ENCODE data around the gene SNX15.

The SNX15 gene

DNA sequence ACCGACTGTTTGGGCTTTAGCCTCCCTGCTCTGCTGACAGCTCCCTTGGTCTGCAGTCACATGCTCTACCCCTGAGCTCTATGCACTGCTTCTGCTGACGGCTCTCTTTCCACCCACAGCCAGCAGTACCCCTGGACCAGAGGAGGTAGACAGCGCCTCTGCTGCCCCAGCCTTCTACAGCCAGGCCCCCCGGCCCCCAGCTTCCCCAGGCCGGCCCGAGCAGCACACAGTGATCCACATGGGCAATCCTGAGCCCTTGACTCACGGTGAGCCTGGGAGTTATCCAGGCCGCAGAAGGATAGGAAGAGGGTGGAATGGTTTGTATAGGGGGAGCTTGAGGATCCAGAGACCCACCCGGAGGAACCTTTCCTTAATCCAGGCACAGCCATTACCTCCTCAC lies 59.6 kb downstream of the SNX15 start:
- DNase-seq: no peak

DNA sequence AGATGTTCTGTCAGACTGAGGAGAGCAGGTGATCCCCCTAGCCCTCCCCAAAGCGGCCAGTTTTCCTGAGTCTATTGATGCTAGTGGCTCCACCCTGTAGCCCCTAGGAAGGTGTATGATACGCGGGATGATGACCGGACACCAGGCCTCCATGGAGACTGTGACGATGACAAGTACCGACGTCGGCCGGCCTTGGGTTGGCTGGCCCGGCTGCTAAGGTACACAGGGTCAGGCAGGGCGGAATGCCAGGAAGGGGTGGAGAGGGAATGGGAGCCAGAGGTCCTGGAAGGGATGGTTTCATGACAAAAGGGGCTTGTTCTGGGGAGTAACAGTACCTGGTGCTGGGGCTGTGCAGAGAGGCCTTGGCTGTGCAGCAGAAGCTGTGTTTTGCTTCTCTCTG lies 60.0 kb downstream of the SNX15 start:
- DNase-seq: no peak

DNA sequence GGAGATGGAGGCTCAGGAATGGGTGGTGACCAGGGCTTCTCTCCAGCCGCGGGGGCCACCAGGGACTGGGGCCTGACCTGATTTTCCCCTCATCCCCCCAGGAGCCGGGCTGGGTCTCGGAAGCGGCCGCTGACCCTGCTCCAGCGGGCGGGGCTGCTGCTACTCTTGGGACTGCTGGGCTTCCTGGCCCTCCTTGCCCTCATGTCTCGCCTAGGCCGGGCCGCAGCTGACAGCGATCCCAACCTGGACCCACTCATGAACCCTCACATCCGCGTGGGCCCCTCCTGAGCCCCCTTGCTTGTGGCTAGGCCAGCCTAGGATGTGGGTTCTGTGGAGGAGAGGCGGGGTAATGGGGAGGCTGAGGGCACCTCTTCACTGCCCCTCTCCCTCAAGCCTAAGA lies 60.6 kb downstream of the SNX15 start:
- DNase-seq: no peak

DNA sequence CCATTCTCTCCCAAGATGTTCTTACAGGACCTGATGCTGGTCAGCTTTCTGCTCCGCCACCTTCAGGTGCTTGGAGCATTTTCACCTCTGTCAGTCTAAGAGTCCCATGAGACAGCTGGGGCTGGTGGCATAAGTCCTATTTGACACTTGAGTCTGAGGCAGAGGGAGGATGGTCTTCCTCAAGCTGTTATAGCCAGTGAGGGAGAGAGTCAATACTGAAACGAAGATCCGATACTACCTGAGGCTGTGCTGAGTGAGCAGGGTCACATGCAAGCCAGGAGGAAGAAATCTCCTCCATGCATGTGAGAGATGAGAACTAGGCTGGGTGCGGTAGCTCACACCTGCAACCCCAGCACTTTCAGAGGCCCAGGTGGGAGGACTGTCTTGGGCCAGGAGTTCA lies 62.4 kb downstream of the SNX15 start:
- no peak for DNase-seq

Measured in NCI-H2029 treated with DMSO at 0.1 percent for 48 hours (cell line).